Activated T-helper 17 cell treated with anti-CD3 and anti-CD28 coated beads, Interleukin-2, amount 50 U/mL, for 72 hours (primary cell): ENCODE data around the gene CYYR1. TPM values are rescaled to one million over a fixed set of nuclear protein-coding genes. Genes with fewer than 3 reads are reported as not detected.

ENCODE experiments used
- ATAC-seq: fragments of 150-1000 bp; cut with Tn5 transposase; replicated peaks from 2 replicates; pipeline ENCODE4 v1.10.0; 2021; ENCODE audit warnings: mild to moderate bottlenecking, moderate library complexity
- H3K27ac Mint-ChIP-seq: one replicate; pipeline ENCODE4 v1.8.0; 2022; ENCODE audit warnings: mixed read lengths
- H3K27me3 Mint-ChIP-seq: one replicate; pipeline ENCODE4 v1.8.0; 2022; ENCODE audit warnings: mixed read lengths
- H3K36me3 Mint-ChIP-seq: one replicate; pipeline ENCODE4 v1.8.0; 2022; ENCODE audit warnings: low read depth, mild to moderate bottlenecking, mixed read lengths
- H3K4me1 Mint-ChIP-seq: one replicate; pipeline ENCODE4 v1.8.0; 2022; ENCODE audit warnings: mixed read lengths
- H3K4me3 Mint-ChIP-seq: one replicate; pipeline ENCODE4 v1.8.0; 2022; ENCODE audit warnings: mild to moderate bottlenecking, mixed read lengths
- H3K9me3 Mint-ChIP-seq: one replicate; pipeline ENCODE4 v1.8.0; 2022; ENCODE audit warnings: mixed read lengths
- total RNA-seq, 2 donors: library from RNA; stranded (reverse); gene quantifications; one replicate each; pipeline ENCODE4 v1.2.3, GENCODE V29; 2022

Gene CYYR1
- total RNA-seq, 2 donors from 2014 or later, result not detected

- Mint-ChIP-seq H3K9me3 (no peaks in the 10 kb centered on the region), H3K27ac (no peak overlapping the region), H3K4me3 (no peak overlapping the region), H3K4me1 (no peaks in the 10 kb centered on the region), H3K36me3 (no peaks in the 10 kb centered on the region), H3K27me3 (peaks cover 5% of the 10 kb centered on the region)
- no peak for ATAC-seq
Observed at GRCh38 chr21:26565546-26565945, 7.5 kb downstream of the CYYR1 start.

DNA sequence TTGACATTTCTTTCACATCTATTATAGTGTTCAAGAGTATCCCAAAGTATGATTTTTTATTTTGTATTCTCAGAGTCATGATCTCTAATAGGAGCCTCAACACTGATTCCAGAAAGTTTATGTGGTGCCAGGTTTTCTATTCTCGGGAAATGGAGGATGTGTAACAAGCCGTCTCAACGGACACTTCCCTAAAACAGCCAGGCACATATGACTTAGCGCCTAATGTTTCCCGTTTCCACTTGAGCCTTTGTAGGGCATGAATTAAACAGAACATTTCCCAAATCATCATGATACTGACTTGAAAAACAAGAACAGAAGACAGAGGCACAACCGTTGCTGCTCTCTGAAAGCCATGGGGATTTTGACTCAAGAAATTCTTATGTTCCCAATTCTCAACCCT is 8.0 kb downstream of the CYYR1 start:
- Mint-ChIP-seq H3K4me3 (no peak overlapping the region), H3K9me3 (no peaks in the 10 kb centered on the region), H3K27ac (no peak overlapping the region), H3K36me3 (no peaks in the 10 kb centered on the region), H3K4me1 (no peaks in the 10 kb centered on the region), H3K27me3 (peaks cover 5% of the 10 kb centered on the region)
- no peak for ATAC-seq

- H3K9me3 Mint-ChIP-seq, result no peaks in the 10 kb centered on the region
- H3K27me3 Mint-ChIP-seq, result peaks cover 5% of the 10 kb centered on the region
- no peak overlapping the region for H3K4me3 Mint-ChIP-seq
- no peaks in the 10 kb centered on the region for H3K4me1 Mint-ChIP-seq
- no peak overlapping the region for H3K27ac Mint-ChIP-seq
- ATAC-seq, result no peak
- no peaks in the 10 kb centered on the region for H3K36me3 Mint-ChIP-seq
Observed at GRCh38 chr21:26563856-26564503, 9.1 kb downstream of the CYYR1 start.

GRCh38 chr21:26560612-26561011 is 12.5 kb downstream of the CYYR1 start:
- Mint-ChIP-seq H3K27ac (no peak overlapping the region), H3K27me3 (peaks cover 5% of the 10 kb centered on the region), H3K4me3 (no peak overlapping the region), H3K9me3 (no peaks in the 10 kb centered on the region), H3K4me1 (no peaks in the 10 kb centered on the region), H3K36me3 (no peaks in the 10 kb centered on the region)
- ATAC-seq, result no peak

DNA sequence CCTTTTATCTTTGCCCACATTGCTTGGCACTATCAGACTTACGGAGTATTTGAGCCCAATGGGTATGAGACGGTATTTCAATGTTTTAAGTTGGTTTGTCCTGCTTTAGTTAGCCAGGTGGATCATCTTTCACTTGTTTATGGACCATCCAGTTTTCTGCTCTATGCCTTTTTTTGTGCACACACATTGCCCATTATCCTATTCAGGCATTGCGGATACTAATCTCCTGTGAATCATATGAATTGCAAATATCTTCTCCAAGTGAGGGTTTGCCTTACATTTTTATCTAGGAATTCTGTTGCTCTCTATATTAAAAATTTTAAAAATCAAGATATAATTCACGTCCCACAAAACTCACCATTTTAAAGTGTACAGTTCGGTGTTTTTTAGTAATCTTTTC is 14.0 kb downstream of the CYYR1 start:
- no peak overlapping the region for H3K4me3 Mint-ChIP-seq
- peaks cover 5% of the 10 kb centered on the region for H3K27me3 Mint-ChIP-seq
- H3K9me3 Mint-ChIP-seq, result no peaks in the 10 kb centered on the region
- H3K27ac Mint-ChIP-seq, result no peak overlapping the region
- H3K4me1 Mint-ChIP-seq, result no peaks in the 10 kb centered on the region
- no peak for ATAC-seq
- H3K36me3 Mint-ChIP-seq, result no peaks in the 10 kb centered on the region

DNA sequence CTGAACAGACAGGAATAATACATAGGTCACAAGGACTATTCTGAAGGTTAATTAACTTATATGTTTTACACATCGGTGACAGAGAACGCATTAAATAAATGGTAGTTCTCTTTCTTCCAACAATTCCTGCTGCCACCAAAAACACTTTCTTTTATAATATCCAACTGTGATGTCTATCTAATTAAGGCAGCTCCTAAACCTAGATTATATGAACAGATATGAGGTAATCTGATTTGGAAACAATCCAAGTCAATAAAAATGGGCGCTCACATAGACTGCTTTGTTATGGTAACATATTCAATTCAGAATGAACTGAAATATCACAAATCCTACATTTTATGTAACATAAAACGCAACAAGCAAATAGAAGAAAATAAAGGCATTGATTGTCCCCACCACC is 16.0 kb downstream of the CYYR1 start:
- no peaks in the 10 kb centered on the region for H3K9me3 Mint-ChIP-seq
- no peaks in the 10 kb centered on the region for H3K4me1 Mint-ChIP-seq
- H3K27ac Mint-ChIP-seq, result no peak overlapping the region
- no peak for ATAC-seq
- H3K4me3 Mint-ChIP-seq, result no peak overlapping the region
- H3K36me3 Mint-ChIP-seq, result no peaks in the 10 kb centered on the region
- no peaks in the 10 kb centered on the region for H3K27me3 Mint-ChIP-seq

- H3K27me3 Mint-ChIP-seq, result no peaks in the 10 kb centered on the region
- H3K9me3 Mint-ChIP-seq, result no peaks in the 10 kb centered on the region
- no peak overlapping the region for H3K4me3 Mint-ChIP-seq
- H3K27ac Mint-ChIP-seq, result no peak overlapping the region
- H3K36me3 Mint-ChIP-seq, result no peaks in the 10 kb centered on the region
- ATAC-seq, result no peak
- no peaks in the 10 kb centered on the region for H3K4me1 Mint-ChIP-seq
Observed at GRCh38 chr21:26555540-26556146, 17.4 kb downstream of the CYYR1 start.

GRCh38 chr21:26554365-26554764 is 18.7 kb downstream of the CYYR1 start:
- Mint-ChIP-seq H3K27ac (no peak overlapping the region), H3K4me3 (no peak overlapping the region), H3K27me3 (no peaks in the 10 kb centered on the region), H3K4me1 (no peaks in the 10 kb centered on the region), H3K36me3 (no peaks in the 10 kb centered on the region), H3K9me3 (no peaks in the 10 kb centered on the region)
- no peak for ATAC-seq

GRCh38 chr21:26553898-26554297 is 19.2 kb downstream of the CYYR1 start:
- no peak overlapping the region for H3K27ac Mint-ChIP-seq
- H3K4me3 Mint-ChIP-seq, result no peak overlapping the region
- H3K9me3 Mint-ChIP-seq, result no peaks in the 10 kb centered on the region

DNA sequence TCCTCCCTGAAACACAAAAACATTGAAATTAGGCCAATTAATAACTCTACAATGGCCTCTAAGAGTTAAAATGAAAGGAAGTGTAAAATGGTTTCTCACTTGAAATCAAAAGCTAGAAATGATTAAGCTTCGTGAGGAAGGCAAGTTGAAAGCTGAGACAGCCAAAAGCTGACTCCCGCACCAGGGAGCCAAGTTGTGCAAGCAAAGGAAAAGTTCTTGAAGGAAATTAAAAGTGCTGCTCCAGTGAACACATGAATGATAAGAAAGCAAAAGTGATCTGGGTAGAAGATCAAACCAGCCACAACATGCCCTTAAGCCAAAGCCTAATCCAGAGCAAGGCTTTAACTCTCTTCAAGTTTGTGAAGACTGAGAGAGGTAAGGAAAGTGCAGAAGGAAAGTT is 22.8 kb downstream of the CYYR1 start:
- Mint-ChIP-seq H3K4me1 (no peaks in the 10 kb centered on the region), H3K36me3 (no peaks in the 10 kb centered on the region), H3K27me3 (peaks cover 4% of the 10 kb centered on the region), H3K4me3 (no peak overlapping the region), H3K9me3 (no peaks in the 10 kb centered on the region), H3K27ac (no peak overlapping the region)
- no peak for ATAC-seq

More at GRCh38 chr21:26553898-26554297, 19.2 kb downstream of the CYYR1 start:
- no peak for ATAC-seq
- H3K4me1 Mint-ChIP-seq, result no peaks in the 10 kb centered on the region
- no peaks in the 10 kb centered on the region for H3K36me3 Mint-ChIP-seq
- H3K27me3 Mint-ChIP-seq, result no peaks in the 10 kb centered on the region

DNA sequence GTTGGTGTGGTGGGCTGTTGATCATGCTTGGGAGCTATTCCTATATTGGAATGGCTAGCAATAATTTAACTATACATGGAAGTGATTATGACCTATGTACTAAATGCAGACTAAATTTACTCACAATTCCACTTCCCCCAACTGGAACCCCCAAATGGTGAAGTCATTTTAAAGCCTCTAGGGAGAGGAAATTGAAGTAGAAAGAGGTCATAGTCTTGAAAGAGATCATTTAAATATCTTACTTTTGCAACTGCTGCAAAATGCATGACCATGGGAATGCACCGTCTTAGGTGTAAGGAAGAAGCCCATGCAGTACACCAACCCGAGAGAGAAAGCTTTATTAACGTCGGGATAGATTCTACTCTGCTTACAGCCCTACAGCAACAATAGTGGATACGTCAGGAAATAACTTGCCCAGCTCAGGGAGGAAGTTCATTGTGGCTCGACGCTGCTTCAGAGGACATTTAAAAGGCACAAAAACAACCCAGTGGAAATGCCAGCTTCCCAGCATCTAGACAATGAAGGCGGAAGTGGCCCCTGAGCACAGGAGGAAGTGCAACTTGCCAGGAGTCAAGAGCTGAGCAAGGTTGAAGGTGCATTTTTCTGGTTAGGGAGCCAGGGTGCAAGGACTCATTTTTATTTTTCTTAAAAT is 26.5 kb downstream of the CYYR1 start:
- Mint-ChIP-seq H3K27ac (no peak overlapping the region), H3K4me1 (no peaks in the 10 kb centered on the region), H3K4me3 (no peak overlapping the region), H3K36me3 (no peaks in the 10 kb centered on the region), H3K9me3 (no peaks in the 10 kb centered on the region), H3K27me3 (peaks cover 4% of the 10 kb centered on the region)
- ATAC-seq, result no peak

GRCh38 chr21:26544201-26544775 is 28.8 kb downstream of the CYYR1 start:
- Mint-ChIP-seq H3K27me3 (peaks cover 4% of the 10 kb centered on the region), H3K27ac (no peak overlapping the region), H3K4me3 (no peak overlapping the region), H3K9me3 (no peaks in the 10 kb centered on the region), H3K36me3 (no peaks in the 10 kb centered on the region), H3K4me1 (no peaks in the 10 kb centered on the region)
- no peak for ATAC-seq

DNA sequence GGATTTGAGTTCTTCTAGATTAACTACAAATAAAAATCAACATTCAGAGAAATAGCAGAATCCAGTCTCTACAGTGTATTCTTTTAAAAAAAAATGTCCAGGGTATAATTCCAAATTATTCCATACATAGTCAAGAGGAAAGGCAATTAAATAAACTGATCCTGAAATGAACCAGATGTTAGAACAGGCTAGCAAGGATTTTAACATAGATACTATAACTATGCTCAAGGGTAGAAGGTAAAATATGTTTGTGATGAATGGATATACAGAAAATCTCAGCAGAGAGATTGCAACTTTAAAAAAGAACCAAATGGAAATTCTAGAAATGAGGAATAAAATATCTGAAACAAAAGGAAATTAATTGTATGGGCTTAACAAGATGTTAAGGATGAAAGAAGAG is 32.4 kb downstream of the CYYR1 start:
- no peaks in the 10 kb centered on the region for H3K36me3 Mint-ChIP-seq
- H3K4me3 Mint-ChIP-seq, result no peak overlapping the region
- H3K4me1 Mint-ChIP-seq, result no peaks in the 10 kb centered on the region
- no peaks in the 10 kb centered on the region for H3K27me3 Mint-ChIP-seq
- H3K27ac Mint-ChIP-seq, result no peak overlapping the region
- no peak for ATAC-seq
- H3K9me3 Mint-ChIP-seq, result no peaks in the 10 kb centered on the region

DNA sequence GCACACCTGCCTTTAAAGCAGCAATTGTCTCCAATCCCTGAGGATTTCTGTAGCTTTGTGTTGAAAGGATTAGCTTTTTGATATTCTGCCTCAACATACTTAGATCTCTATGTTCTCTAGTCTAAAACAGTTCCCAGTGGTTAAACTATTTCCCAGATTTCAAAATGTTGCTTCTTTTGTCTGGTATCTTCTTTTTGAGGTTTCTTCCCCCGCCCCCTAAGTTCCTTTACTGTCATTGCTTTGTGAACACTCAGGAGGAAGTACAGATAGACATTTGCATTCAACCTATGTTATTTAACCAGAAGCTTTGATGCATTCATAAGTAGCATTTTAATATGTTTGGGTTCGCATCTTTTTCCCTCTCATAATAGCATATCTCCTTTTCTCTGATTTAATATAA is 33.5 kb downstream of the CYYR1 start:
- no peak for ATAC-seq
- Mint-ChIP-seq H3K36me3 (no peaks in the 10 kb centered on the region), H3K4me3 (no peak overlapping the region), H3K27me3 (peaks cover 2% of the 10 kb centered on the region), H3K27ac (no peak overlapping the region), H3K4me1 (no peaks in the 10 kb centered on the region), H3K9me3 (peaks cover 2% of the 10 kb centered on the region)

- Mint-ChIP-seq H3K27ac (no peak overlapping the region), H3K9me3 (peaks cover 4% of the 10 kb centered on the region), H3K27me3 (peaks cover 3% of the 10 kb centered on the region), H3K36me3 (no peaks in the 10 kb centered on the region), H3K4me3 (no peak overlapping the region), H3K4me1 (no peaks in the 10 kb centered on the region)
- no peak for ATAC-seq
Observed at GRCh38 chr21:26534517-26534916, 38.6 kb downstream of the CYYR1 start.
